GM12873 (cell line): Measurements from ENCODE around the gene LAPTM5.
A peak's percentile ranks its signal among the peaks of the same experiment; 100 is the strongest.

Experiments used
- CTCF ChIP-seq: IDR thresholded peaks from 2 replicates; pipeline ENCODE4 v1.5.1; 2012; ENCODE audit warnings: low read depth, mild to moderate bottlenecking, moderate library complexity, low read length, control low read depth; ENCODE audit not compliant: insufficient read depth; ENCODE audit errors: missing control alignments

The LAPTM5 gene

DNA sequence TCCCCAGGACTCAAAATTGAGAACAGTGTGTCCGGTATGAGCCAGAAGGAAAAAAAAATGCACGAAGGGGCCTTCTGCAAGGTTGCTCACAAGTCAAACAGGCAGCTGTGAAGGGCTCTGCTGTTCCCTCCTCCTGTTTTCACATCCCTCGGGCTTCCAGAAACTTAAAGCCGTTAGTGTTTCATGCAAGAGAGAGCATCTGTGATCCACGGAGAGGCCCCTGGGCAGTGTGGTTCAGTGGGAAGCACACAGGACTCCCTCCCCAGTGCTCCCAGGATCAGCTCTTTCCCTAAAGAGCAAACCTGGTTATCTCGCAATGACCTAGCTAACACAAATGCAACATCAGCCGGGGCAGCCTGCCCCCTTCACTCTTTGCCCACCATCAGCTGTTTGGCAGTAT lies 31.3 kb downstream of the LAPTM5 start:
- no peak for TF ChIP-seq CTCF

DNA sequence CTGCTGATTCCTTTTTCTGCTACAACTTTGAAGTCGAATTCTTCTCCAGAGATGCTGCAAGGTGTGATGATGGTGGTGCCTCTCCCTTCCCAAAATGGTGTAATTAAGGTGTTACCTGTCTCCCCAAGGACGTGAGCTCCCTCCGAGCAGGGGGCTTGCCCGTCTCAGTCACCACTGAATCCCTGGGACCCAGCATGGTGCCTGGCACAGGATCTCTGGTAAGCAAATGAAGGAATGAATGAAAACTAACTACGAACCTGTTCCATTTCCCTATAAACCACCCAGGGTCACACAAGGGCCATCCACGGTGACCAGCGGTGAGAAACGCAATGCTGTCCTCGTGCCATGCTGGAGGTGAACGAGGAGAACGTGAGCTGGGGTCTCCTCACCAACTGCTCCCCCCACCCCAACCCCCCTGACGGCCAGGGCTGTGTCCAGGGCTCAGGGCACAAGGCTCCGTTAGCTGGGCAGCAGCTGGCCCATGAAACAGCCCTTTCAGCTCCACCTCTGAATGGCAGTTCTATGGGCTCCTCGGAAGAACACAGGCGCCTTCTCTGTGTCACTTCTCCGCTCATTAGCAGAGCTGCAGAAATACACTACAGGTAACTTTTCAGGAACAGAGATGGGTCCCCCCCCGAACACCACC lies 32.0 kb downstream of the LAPTM5 start:
- no peak for TF ChIP-seq CTCF

GRCh38 chr1:30724655-30725421 lies 32.7 kb downstream of the LAPTM5 start:
- TF ChIP-seq CTCF, result no peak

GRCh38 chr1:30724175-30724574 lies 33.4 kb downstream of the LAPTM5 start:
- TF ChIP-seq CTCF, result peak; percentile 53

- no peak for TF ChIP-seq CTCF
These were observed 34.2 kb downstream of the LAPTM5 start, which contains the start of gene MATN1 for GRCh38 chr1:30723331-30723755. Gene MATN1, minus strand, starts transcription at chr1:30723585. Its CDS starts 34 bp downstream, at chr1:30723551.

GRCh38 chr1:30721812-30722537 lies 35.6 kb downstream of the LAPTM5 start:
- peak; percentile 9 for TF ChIP-seq CTCF

- TF ChIP-seq CTCF, result no peak
These were observed 36.2 kb downstream of the LAPTM5 start for GRCh38 chr1:30721341-30721793.
